HCT116 (cell line): ENCODE data around the gene PKHD1. TPM values are rescaled to one million over a fixed set of nuclear protein-coding genes. Genes with fewer than 3 reads are reported as not detected.

Experiments
- ATAC-seq: fragments of 200-7000 bp; cut with Tn5 transposase; 2 replicates; pipeline ENCODE4 v1.9.1; 2020; ENCODE audit warnings: mild to moderate bottlenecking, moderate library complexity
- BruUV-seq: library from RNA; stranded (reverse); fragments of 400-500 nt; replicated peaks from 2 replicates; lab custom pipeline; 2021; lab: Mats Ljungman, UMichigan
- CTCF ChIA-PET: fragments of 300-600 bp; sonication (Branson Sonifier 250); formaldehyde crosslinking; loops from one replicate; lab custom pipeline; 2021; ENCODE audit warnings: antibody characterized with exemption; lab: Charles Lee
- POLR2A ChIA-PET: fragments of 300-600, 350-600 bp; sonication (Branson Sonifier 250); formaldehyde crosslinking; loops from one replicate; lab custom pipeline; 2021; ENCODE audit warnings: antibody characterized with exemption; lab: Charles Lee
- RAD21 ChIA-PET, 2 experiments: fragments of 300-600 bp; sonication (Branson Sonifier 250); formaldehyde crosslinking; loops; one replicate each; lab custom pipeline; 2023; ENCODE audit warnings: low total read pairs in 2 of 2; ENCODE audit not compliant: uncharacterized antibody in 2 of 2, unreplicated experiment in 2 of 2, low non-redundant PET in 1 of 2; lab: Charles Lee
- DNase-seq: peaks from one replicate; pipeline ENCODE4 v3.0.0-alpha.2; 2010; ENCODE audit warnings: low read depth, low spot score
- H2AFZ ChIP-seq: fragments of 200-600 bp; shearing (Covaris generic), sonication (generic); 2 replicates; pipeline ENCODE4 v1.6.1; 2017; ENCODE audit warnings: low read depth, mixed run types, mixed read lengths, antibody characterized with exemption, low read length; ENCODE audit not compliant: poor library complexity, severe bottlenecking
- H3K27ac ChIP-seq: 2 replicates; pipeline ENCODE4 v1.5.1; 2012; ENCODE audit warnings: low read depth, low read length
- H3K27me3 ChIP-seq: fragments of 200-600 bp; sonication (generic); 2 replicates; pipeline ENCODE4 v1.6.1; 2016; ENCODE audit warnings: mixed run types, low read length, mixed read lengths; ENCODE audit not compliant: insufficient read depth
- H3K36me3 ChIP-seq, 2 experiments: fragments of 200-500 bp in 1 of 2; fragments of 200-600 bp in 1 of 2; sonication (Bioruptor generic) in 1 of 2; sonication (generic) in 1 of 2; 2 replicates each; pipeline versions ENCODE4 v1.5.1 to v1.6.1; 2014 to 2016; ENCODE audit warnings: low read length in 2 of 2, inconsistent platforms in 1 of 2, mixed read lengths in 1 of 2, mixed run types in 1 of 2; ENCODE audit not compliant: insufficient read depth in 2 of 2, control insufficient read depth in 1 of 2
- H3K4me1 ChIP-seq, 2 experiments: fragments of 200-600 bp in 1 of 2; sonication (generic) in 1 of 2; 2 replicates each; pipeline versions ENCODE4 v1.5.1 to v1.6.1; 2012 to 2017; ENCODE audit warnings: low read length in 2 of 2, inconsistent platforms in 1 of 2, mild to moderate bottlenecking in 1 of 2, mixed read lengths in 1 of 2, mixed run types in 1 of 2, moderate library complexity in 1 of 2; ENCODE audit not compliant: insufficient read depth in 2 of 2, control insufficient read depth in 1 of 2
- H3K4me2 ChIP-seq: fragments of 200-600 bp; sonication (generic); 2 replicates; pipeline ENCODE4 v1.6.1; 2017; ENCODE audit warnings: mixed run types, low read length, mixed read lengths
- H3K4me3 ChIP-seq, 2 experiments: fragments of 200-600 bp in 1 of 2; sonication (generic) in 1 of 2; replicated peaks in 1 of 2; 2 replicates each; pipeline ENCODE4 v1.5.1; 2011 to 2016; ENCODE audit warnings: low read length in 2 of 2, control low read depth in 1 of 2, low read depth in 1 of 2, mild to moderate bottlenecking in 1 of 2, mixed read lengths in 1 of 2, mixed run types in 1 of 2
- H3K79me2 ChIP-seq: fragments of 200-600 bp; sonication (generic); 2 replicates; pipeline ENCODE4 v1.6.1; 2017; ENCODE audit warnings: mild to moderate bottlenecking, mixed run types, low read length, moderate library complexity, mixed read lengths; ENCODE audit not compliant: insufficient read depth
- H3K9ac ChIP-seq: fragments of 200-600 bp; sonication (generic); 2 replicates; pipeline ENCODE4 v1.6.1; 2016; ENCODE audit warnings: low read length, mixed read lengths
- H3K9me2 ChIP-seq: fragments of 200-600 bp; sonication (generic), shearing (Covaris generic); 2 replicates; pipeline ENCODE4 v1.6.1; 2017; ENCODE audit warnings: mixed run types, mild to moderate bottlenecking, moderate library complexity; ENCODE audit not compliant: insufficient read depth
- H3K9me3 ChIP-seq, 2 experiments: fragments of 200-500 bp in 1 of 2; fragments of 200-600 bp in 1 of 2; sonication (Bioruptor generic) in 1 of 2; sonication (generic) in 1 of 2; 2 replicates each; pipeline ENCODE4 v1.6.1; 2014 to 2017; ENCODE audit warnings: low read length in 2 of 2, mixed read lengths in 2 of 2, inconsistent platforms in 1 of 2, low read depth in 1 of 2, mild to moderate bottlenecking in 1 of 2, mixed run types in 1 of 2, moderate library complexity in 1 of 2; ENCODE audit not compliant: control insufficient read depth in 1 of 2, insufficient read depth in 1 of 2
- H4K20me1 ChIP-seq: fragments of 200-600 bp; sonication (generic), shearing (Covaris generic); 2 replicates; pipeline ENCODE4 v1.6.1; 2017; ENCODE audit warnings: mixed run types, mild to moderate bottlenecking, moderate library complexity; ENCODE audit not compliant: insufficient read depth
- ATF3 ChIP-seq: IDR thresholded peaks from 2 replicates; pipeline ENCODE4 v1.6.1; 2012
- CBX3 ChIP-seq: IDR thresholded peaks from 2 replicates; pipeline ENCODE4 v1.6.1; 2012; ENCODE audit warnings: low read depth
- CEBPB ChIP-seq: IDR thresholded peaks from 2 replicates; pipeline ENCODE4 v1.6.1; 2012; ENCODE audit warnings: low read depth
- EZH2 ChIP-seq: fragments of 200-600 bp; sonication (generic); IDR thresholded peaks from 2 replicates; pipeline ENCODE4 v1.6.1; 2017; ENCODE audit warnings: antibody characterized with exemption, mixed run types
- FOSL1 ChIP-seq: IDR thresholded peaks from 2 replicates; pipeline ENCODE4 v1.6.1; 2012; ENCODE audit warnings: low read depth
- JUND ChIP-seq: IDR thresholded peaks from 2 replicates; pipeline ENCODE4 v1.6.1; 2012
- POLR2AphosphoS5 ChIP-seq: IDR thresholded peaks from 2 replicates; pipeline ENCODE4 v1.6.1; 2011; ENCODE audit warnings: mild to moderate bottlenecking, low read depth, low read length, moderate library complexity
- RAD21 ChIP-seq: IDR thresholded peaks from 2 replicates; pipeline ENCODE4 v1.6.1; 2012; ENCODE audit warnings: low read depth, mild to moderate bottlenecking
- SIN3A ChIP-seq: IDR thresholded peaks from 2 replicates; pipeline ENCODE4 v1.6.1; 2012; ENCODE audit warnings: low read depth
- SP1 ChIP-seq: IDR thresholded peaks from 2 replicates; pipeline ENCODE4 v1.6.1; 2012; ENCODE audit warnings: low read depth
- SRF ChIP-seq: IDR thresholded peaks from 2 replicates; pipeline ENCODE4 v1.6.1; 2012; ENCODE audit warnings: low read depth
- YY1 ChIP-seq: IDR thresholded peaks from 2 replicates; pipeline ENCODE4 v1.6.1; 2011; ENCODE audit warnings: low read length, low read depth, moderate library complexity, mild to moderate bottlenecking; ENCODE audit not compliant: insufficient replicate concordance; ENCODE audit errors: extremely low read depth
- ZBTB33 ChIP-seq: IDR thresholded peaks from 2 replicates; pipeline ENCODE4 v1.6.1; 2011; ENCODE audit warnings: mild to moderate bottlenecking, low read length, moderate library complexity; ENCODE audit not compliant: insufficient replicate concordance; ENCODE audit errors: extremely low read depth
- ZNF274 ChIP-seq: fragments of 200-500 bp; sonication (Bioruptor generic); IDR thresholded peaks from 2 replicates; pipeline ENCODE4 v1.6.1; 2014; ENCODE audit warnings: mild to moderate bottlenecking, low read depth, low read length, inconsistent platforms
- intact Hi-C: fragments of 100-400 bp; cut with micrococcal nuclease; formaldehyde crosslinking; loops from 2 replicates; pipeline ENCODE4 v1.10.0; 2022
- total RNA-seq: library from RNA; stranded (reverse); gene quantifications from one replicate; pipeline ENCODE4 v1.2.1, GENCODE V29; 2021; ENCODE audit not compliant: unreplicated experiment
- TF ChIP-seq, protein P1 (sequence below): IDR thresholded peaks from 2 replicates; pipeline ENCODE4 v1.6.1; 2012

PKHD1 gene
- total RNA-seq, 1 experiment from 2014 or later, result not detected

DNA sequence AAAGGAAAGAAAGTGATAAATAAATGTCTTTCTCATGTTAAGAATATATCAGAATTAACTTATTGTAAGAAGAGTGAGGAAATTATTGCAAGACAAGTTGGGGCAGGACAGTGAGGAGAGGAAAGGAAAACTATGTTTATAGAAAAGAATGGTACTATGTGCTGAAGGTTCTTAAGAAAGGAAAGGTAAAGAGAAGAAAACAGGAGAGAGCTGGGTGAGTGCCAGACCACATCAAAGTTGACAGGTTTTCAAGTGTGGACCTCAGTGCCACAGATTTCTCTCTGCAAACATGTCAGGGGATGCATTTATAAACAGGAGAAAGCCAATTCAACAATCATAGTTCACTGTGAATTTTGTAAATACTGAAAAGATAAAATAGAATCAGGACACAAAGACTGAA, 439.2 kb downstream of the PKHD1 start:
- Histone ChIP-seq H3K4me1 (no peaks in the 10 kb centered on the region), H3K9me2 (no peaks in the 10 kb centered on the region), H3K9me3 (peaks cover 0 to 27% of the 10 kb centered on the region in 2 experiments; a peak in 2 of 4 replicates), H3K4me2 (no peak overlapping the region), H3K79me2 (no peaks in the 10 kb centered on the region), H2AFZ (no peak overlapping the region), H4K20me1 (no peaks in the 10 kb centered on the region), H3K9ac (no peak overlapping the region), H3K36me3 (no peaks in the 10 kb centered on the region), H3K27ac (no peak overlapping the region), H3K4me3 (no peak overlapping the region)
- no peak for ATAC-seq
- BruUV-seq, result no TSS peak
- CTCF ChIA-PET, result no interaction called here
- RAD21 ChIA-PET, result no interaction called here
- DNase-seq, result no peak
- intact Hi-C loops, result no loop called here
- POLR2A ChIA-PET, result no interaction called here
- TF ChIP-seq SP1, result no peak
- no peak for TF ChIP-seq RAD21
- TF ChIP-seq SIN3A, result no peak
- TF ChIP-seq JUND, result no peak
- TF ChIP-seq ZBTB33, result no peak
- TF ChIP-seq YY1, result no peak
- no peak for TF ChIP-seq SRF
- TF ChIP-seq, protein P1, sequence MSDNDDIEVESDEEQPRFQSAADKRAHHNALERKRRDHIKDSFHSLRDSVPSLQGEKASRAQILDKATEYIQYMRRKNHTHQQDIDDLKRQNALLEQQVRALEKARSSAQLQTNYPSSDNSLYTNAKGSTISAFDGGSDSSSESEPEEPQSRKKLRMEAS, result no peak
- no peak for TF ChIP-seq FOSL1
- no peak for TF ChIP-seq CEBPB
- TF ChIP-seq ATF3, result no peak
- TF ChIP-seq CBX3, result no peak
- TF ChIP-seq POLR2AphosphoS5, result no peak
- TF ChIP-seq ZNF274, result no peak
- TF ChIP-seq EZH2, result no peak
- TF ChIP-seq, all 23 proteins: peak for 0
- H3K27me3 ChIP-seq, result no peaks in the 10 kb centered on the region
